NCI-H2081 (cell line): ENCODE data around the gene TNNC1.

ENCODE experiments used
- DNase-seq, 2 experiments: peaks; one replicate each; lab custom pipeline; 2025; lab: John Stamatoyannopoulos, UW

TNNC1 gene

DNA sequence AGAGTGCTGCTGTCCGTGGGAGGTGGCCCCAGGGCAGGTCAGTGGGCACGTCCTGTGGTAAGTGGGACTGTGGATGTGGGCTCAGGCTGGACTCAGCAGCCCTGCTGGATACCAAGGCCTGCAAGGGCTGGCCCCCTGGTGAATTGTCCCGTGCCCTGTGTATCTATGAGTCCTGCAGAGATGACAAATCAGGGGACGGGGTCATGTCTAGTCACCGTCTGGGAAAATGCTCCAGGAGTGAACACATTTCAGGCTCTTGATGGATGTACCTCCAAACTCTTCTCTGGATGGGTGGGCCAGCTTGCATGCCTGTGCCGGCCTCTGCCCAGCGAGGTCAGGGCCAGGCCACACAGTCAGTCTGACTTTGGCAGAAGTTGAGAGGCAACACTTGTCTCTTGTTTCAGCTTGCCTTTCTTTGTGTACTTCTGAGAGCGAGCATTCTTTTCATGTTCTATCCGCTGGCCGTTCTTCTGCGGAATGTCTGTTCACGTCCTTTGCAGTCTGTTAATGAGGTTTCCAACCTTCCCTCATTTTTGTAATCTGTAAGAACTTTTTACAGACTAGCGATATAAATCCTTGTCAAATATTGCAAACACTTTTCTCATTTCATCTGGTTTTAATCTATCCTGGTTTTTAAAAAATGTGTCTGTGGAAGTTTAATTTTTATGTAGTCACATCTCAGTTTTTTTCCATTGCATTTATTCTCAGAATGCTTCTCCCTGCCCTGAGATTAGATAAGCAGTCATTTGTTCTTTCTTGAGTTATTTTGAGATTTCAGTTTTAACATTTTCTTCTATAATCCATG lies 29.9 kb upstream of the TNNC1 start:
- no peak for DNase-seq

DNA sequence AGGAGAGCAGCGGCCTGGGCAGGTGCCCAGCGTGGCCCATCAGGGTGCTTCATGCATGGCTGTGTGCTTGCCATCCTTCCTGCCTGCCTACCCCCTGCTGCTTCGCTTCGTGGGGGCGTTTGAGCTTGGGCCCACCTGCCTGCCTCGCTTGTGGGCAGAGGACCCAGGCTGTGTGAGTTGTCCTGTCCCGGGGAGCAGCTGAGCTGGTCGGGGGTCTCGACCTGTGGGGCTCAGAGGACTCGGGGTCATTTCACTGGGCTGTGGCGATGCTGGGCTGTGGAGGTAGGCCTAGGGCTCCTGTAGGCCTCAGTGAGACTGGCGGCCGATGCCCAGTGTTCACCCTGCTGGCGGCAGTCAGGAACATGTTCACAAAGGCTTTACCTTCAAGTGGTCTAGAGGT lies 29.2 kb upstream of the TNNC1 start:
- DNase-seq = no peak

DNA sequence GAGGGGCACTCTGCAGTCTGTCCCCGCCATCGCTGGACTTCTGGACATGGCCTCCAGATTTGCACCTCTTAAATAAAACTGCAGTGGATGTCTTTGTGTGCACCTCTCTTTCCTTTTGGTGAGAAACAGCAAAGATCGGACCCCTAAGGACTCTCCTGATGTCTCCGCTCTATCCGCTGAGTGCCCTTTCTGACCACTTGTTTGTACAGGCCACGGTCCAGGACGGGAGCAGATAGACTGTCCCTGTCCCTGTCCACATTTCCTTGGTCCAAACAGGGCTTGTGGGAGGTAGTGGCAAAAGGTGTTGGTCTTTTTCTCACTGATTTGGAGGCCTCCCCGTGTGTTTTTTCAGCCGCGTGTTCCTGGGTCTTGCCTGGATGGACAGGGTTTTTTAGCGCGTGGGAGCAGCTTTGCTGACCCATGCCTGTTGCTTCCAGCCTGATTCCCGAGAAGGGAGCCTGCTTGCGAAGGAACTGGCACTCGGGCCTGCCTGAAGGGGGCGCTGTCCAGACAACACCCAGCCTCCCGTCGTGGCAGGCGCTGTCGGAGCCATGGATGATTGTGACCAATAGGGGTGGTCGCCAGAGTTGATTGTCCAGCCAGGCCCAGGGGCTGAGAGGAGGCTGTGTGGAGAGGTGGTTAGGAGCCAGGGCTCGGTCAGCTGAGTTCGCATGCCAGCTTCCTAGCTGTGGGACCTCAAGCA lies 28.1 kb upstream of the TNNC1 start:
- DNase-seq = no peak

DNA sequence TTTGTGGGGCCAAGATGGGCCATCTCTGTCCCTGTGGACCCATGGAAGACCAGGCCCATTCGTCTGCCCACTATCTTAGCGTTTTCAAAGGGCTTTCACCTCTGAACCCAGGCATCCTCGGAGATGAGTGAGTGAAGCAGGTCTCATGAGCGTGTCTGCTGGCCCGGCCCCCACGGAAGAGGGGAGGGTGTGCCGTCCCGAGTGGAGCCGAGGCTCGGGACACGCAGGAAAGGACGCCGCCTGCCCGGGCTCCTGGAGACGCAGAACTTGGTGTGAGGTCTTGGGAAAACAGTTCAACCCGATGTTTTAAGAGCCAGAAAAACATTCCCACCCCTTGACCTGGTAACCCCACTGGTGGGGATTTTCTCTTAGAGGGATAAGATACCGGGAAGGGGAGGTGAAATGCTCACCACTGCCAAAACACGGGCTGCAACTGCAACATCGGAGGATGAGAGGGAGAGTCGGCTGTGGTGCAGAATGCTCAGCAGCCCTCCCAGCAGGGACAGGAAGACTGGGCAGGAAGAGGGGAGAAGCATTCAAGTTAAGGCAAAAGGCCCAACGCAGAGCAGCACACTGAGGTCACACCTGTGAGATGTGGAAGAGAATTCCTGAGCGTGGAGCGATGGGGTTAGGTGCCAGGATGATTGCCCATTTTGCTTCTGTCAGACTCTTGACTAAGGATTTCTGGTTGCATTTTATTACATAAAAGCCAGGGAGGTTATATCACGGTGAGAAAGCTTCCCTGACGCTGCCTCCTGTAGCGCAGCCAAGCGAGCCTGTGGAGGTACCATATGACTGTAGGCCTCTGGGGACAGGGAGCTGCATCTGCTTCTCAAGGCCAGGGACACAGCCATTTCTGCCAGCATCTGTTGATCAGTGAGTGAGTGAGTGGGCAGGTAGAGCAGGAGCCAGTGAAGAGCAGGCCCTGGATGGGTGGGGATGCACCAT lies 27.2 kb upstream of the TNNC1 start:
- DNase-seq = no peak

DNA sequence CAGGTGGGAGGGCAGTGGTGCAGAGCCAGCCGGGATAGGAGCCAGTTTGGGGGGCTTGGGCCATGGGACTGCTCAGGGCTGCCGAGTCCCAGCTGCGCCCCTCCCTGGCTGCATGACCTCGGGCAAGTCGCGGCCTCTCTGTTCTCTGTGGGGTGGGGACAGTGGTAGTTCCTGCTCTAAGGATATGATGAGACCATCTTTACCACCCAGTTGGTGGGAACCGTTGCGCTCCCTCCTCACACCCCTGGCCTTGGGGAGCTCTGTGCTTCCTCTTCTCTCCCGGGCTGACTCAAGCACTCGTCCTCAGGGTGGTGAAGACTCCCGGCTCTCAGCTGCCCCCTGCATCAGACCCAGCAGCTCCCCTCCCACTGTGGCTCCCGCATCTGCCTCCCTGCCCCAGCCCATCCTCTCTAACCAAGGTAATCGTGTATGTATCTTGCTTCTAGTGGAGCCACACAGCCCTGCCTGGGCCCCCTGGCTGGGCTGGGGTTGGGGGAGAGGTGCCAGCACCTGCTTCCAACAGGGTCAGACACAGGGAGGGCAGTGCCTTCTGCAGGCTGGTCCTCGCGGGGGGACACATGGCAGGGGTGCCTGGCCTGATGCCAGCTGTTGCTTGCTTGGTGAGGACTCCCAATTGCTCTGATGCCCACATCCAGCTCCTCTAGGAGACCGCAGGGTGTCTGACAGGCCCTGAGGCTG lies 26.2 kb upstream of the TNNC1 start:
- no peak for DNase-seq

DNA sequence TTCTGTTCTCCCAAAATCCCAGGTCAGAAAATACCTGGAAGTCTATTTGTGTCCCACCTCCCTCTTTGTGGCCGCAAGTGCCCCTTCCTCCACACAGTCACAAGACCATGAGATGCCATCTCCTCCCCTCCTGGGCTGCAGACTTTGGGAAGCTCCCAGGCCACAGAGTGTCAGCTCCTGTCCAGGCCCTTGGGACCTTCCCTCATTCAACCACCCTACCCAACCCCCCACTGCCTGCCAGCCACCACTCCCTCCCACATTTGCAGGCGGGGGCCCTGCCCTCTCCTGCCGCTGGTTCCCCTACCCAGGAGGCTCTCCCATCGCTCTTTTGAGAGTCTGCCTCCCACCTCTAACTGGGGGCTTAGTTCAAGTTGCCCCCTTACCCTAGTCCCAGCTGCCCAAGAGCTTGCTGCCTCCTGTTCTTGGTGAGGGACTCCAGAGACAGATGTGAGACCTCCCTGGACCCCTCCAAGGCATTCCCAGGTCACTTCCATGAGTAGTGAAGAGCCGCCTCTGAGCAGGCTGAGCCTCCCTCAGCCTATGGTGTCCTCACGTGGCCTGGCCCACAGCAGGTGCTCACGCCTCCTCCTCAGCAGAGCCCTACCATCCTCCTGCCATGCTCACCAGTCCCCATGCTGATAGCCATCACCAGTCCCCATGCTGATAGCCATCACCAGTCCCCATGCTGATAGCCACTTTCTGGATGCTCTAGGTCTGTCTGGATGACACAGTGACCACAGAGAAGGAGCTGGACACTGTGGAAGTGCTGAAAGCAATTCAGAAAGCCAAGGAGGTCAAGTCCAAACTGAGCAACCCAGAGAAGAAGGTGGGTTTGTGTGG lies 25.4 kb upstream of the TNNC1 start:
- DNase-seq = no peak

DNA sequence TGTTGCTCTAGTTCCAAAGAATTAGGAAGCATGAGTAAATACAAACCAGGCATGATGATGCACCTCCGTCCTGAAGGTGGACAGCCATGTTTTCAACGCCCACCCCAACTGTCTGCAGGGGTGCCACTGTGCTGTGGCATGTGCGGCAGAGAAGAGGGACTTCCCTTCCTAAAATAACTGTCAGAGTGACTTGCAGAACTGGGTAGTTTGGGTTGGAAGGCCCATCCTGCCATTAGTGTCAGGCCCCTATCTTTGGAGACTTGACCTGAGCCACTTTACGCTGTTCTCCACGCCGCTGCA lies 23.9 kb upstream of the TNNC1 start:
- no peak for DNase-seq

DNA sequence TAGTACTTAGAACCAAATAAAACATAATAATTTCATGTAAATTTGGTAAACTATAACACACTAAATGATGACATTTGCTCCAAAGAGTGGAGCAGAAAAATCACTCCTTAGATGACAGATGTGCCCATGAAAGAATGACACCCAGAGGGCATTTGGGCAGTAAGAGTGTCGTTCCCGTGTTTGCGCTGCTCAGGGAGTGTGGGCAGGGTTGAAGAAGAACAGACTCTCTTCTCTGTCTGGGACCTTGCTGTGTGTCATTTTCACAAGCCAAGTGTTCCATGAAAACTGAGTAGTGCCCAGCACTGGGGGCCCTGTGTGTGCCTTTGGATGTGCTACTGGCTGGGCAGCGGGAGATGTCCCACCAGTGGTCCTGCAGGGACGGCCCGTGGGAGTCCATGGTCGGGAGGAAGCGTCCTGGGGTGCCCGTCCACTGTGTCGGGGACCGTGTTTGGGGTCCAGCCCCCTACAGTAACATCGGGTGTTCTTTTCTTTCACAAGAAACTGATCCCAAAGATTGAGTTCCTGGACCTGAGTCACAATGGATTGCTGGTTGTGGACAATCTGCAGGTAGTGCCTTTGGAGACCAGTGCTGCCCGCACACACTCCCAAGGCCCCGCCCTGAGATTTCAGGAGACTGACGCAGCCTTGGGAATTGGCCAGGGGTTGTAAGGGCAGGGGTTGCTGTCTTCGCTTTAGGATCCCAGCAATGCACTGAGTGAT lies 23.4 kb upstream of the TNNC1 start:
- no peak for DNase-seq

DNA sequence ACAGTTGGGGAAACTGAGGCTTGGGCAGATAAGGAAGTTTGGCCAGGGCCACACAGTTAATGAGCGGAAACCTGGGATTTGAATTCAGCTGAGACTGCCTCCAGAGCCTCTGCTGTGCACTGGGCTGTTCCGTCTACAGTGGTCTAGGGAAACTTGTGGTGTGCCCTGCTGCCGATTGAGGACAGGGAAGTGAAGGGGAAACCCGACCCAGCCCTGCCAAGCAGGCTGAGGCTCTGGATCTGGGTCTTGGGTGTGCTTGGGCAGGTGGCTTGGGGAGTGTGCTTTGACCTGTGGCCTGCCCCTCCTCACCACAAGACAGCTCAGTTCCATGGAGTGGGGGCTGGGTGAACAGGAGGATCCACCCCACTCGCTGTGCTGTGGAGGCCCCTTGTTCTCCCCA lies 19.2 kb upstream of the TNNC1 start:
- DNase-seq = no peak

DNA sequence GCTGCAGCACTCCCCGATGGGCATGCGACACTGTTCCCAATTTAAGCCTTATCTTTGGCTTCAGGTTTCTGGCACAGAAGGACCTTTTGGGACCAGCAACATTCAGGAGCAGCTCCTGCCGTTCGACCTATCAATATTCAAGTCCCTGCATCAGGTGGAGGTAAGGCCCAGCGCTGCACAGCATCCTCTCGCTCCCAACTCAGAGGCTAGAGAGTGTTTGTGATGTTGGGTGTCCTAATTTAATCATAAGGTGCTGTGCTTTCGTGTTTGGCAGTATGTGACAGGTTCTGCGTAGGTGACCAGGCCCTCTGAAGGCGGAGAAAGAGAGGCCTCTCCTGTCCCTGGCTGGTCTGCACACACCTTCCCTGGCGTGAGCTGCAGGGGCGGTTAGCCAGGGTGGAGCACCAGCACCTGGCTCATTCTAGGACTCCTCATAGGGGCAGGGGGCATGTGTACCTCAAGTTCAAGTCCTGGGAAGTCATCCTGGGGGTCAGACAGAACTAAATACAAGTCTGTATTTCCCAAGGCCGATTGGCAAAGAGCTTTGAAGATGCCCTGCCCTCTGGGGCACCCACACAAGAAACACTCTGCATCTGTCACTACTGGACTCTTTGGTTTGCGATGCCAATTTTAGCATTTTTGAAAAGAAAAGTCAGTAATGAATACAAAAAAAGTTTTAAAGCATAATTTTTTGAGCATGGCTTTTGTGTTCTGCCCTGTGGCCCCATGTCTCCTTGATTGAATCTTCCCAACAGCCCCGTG lies 18.6 kb upstream of the TNNC1 start:
- DNase-seq = no peak

DNA sequence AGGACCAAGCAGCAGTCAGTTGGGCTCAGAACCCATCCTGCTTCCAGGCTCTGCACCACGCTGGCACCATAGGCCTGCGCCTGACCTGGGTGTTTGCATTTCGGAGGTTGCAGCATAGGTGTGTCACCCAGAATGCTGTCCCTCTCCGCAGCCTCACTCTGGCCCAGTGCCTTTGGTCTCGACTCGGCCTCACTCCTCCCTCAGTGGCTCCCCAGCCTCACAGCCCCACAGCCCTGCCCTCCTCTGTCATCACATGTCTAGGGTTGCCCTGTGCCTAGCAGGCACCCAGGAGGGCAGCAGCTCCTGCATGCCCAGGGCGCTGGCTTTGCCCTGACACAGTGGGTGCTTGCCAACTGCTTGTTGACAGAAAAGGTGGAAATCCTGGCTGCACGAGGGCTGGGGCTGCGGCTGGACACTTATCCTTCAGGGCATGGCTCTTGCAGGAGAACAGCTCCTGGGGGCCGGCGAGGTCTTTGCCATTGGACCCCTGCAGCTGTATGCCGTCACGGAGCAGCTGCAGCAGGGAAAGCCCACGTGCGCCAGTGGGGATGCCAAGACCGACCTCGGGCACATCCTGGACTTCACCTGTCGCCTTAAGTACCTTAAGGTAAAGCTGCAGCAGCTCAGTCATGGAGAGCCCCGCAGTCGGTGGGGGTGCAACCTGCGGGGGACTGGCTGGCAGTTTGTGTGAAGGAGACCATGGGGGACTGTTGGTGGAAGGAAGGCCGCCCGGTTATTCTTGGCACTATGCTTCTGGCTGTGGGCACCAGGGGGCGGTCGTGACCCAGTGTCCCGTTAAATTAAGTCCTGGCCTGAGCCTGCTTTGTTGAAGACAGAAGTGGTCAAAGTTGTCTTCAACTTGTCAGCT lies 17.8 kb upstream of the TNNC1 start:
- DNase-seq = no peak

DNA sequence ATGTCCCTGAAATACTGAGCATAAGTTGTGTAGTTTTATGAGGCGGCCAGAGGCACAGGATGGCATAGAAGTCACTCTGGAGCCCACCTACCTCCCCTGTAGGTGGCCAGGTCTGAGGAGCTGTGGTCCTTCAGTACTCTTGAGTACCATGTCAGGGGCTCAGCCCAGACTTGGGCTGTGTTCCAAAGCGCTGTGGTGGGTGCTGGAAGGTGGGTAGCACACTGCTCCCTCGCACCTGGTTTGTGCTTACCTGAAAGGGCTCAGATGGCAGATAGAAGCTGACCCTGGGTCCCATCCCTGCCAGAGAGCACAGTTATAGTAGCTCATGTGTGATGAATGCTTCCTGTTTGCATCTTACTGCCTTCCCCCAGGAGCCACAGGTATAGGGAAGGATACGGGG lies 17.1 kb upstream of the TNNC1 start:
- DNase-seq = no peak

DNA sequence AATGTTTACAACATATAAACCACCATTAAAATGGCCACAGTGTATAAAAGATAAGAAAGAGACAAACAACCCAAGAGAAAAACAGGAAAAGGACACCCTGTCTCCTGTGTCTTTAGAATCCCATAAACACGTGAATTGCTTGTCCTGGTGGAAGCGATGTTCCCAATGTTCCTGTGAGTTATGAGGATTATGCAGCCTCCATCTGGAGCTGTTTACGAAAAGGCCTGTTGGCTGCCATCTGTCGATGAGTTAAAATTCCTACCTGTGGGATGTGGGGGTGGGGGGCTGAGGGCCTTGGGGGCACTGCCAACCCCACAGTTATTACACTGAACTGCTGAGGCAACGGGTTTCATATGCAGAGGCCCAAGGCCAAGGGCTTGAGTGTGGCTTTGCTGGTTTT lies 15.2 kb upstream of the TNNC1 start:
- no peak for DNase-seq

DNA sequence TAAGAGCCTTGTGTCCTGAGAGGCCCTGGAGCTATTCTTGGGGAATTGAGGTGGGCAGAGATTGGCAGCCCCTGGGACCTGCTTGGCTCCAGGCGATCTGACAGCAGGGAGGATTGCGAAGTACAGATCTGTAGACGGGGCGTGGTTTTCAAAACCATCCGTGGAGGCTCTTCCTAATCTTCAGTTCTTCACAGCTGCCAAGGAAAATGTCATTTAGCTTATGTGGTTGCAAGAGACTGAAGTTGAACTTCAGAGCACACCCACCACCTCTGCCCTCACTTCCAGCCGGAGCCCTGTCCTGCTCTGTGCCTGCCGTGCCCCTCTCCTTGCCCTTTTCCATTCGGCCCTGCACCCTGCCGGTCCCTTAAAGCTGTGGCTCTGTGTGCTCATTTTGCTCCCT lies 14.5 kb upstream of the TNNC1 start:
- no peak for DNase-seq

DNA sequence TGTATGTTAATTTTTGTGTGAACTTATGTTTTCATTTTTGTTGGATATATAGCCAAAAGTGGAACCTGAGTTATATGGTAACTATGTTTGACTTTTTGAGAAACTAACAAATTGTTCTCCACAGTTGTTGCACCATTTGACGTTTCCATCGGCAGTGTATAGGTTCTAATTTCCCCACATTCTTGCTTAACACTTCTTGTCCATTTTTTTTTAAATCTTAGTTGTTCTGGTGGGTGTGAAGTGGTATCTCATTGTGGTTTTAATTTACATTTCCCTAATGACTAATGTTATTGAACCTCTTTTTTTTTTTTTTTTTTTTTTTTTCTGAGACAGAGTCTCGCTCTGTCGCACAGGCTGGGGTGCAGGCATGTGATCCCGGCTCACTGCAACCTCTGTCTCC lies 9.6 kb upstream of the TNNC1 start:
- DNase-seq = no peak

DNA sequence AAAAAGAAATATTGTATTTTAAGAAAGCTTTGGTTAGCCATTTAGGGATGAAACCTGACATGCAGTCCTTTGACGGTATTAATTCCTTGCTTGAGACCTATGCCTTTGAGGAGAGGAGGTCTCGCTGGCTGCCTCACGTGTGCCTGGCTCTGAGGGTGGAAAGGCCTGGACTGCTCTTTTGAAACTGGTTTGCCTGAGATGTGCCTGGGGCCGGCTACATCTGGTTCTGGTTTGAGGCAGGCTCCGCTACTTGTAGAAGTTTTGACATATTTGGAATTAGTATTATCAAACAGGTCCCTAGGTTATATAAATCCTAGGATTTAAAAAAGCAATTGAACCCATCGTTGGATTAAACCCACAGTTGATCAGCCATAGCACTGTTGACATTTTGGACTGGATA lies 8.0 kb upstream of the TNNC1 start:
- DNase-seq = no peak

DNA sequence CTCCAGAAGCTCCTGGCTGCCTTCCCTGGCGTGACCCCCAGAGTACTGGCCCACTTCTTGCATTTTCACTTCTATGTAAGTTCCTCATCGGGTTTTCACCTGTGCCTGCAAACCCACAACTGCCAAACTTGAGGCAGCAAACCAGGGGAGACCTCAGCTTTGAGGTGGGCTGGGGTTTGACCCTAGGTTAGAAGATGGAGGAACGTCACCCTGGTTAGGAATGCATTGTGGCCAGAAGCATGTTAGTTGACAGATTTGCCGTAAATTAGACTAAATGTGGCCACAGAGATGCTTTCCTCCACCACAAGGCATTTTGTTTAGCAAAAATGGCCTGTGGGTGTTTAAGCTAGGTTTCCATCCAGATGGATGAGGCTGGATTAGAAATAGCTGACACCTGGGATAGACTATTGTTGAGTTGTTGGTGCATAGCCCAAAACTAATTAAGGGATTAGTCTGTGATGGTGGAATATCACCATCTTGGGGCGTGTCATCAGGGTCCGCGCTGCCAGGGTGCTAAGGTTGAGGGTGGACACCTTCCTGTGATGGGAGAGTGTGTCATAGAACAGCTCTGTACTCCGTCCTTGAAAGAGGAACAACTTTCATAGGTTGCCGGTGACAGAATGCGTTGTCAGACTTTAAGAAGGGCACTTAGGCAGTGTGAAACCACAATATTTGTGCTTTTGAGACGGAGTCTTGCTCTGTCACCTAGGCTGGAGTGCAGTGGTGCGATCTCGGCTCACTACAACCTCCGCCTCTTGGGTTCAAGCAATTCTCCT lies 5.1 kb upstream of the TNNC1 start:
- no peak for DNase-seq
